Measurements from ENCODE around the gene CD58. TPM values are rescaled to one million over a fixed set of nuclear protein-coding genes. Genes with fewer than 3 reads are reported as not detected.
"Not testable (repeated sequence)": the region's sequence is repeated elsewhere in the genome, so short reads cannot be mapped to it uniquely, and the experiment has no call there.

CD58 gene
- total and polyA plus RNA-seq, 9 of the 15 experiments (the other 6 are each of a cell fraction or from before 2014, with no cell fraction given): 18.1 to 113 (median 37.4) TPM

DNA sequence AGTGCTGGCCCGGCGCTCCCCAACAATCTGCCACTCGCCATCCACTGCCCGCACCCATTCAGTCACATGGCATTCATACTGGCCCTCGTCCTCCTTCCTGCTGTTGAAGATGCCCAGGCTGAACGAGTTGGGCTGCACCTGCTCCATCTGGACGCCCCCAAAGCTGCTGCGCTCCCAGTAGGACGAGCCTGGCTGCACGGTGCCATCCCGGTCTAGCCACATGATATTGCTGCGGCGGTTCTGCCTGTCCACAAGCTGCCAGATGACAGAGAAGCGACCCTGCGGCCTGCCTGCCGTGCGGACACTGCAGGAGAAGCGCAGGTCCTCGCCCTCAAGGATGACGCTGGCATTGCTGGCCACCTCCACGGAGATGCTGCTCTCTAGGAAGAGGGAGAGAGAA, 32.8 kb upstream of the CD58 start:
- FAIRE-seq; BruUV-seq (replicated peaks); H3K36me3 ChIP-seq (ENCODE audit: control insufficient read depth, insufficient read depth, low read length); H2AFZ ChIP-seq (ENCODE audit: low read depth, low read length); H3K9me3 ChIP-seq (replicated peaks; ENCODE audit: control insufficient read depth, insufficient read depth, low read depth, low read length); H3K4me3 ChIP-seq; DNase-seq (ENCODE audit: extremely low read depth in 1 of 4, low spot score in 3 of 4); intact Hi-C loops (cut with micrococcal nuclease); in situ Hi-C loops (cut with MboI); H3K9me1 ChIP-seq (ENCODE audit: control insufficient read depth, insufficient read depth, low read length); H3K4me1 ChIP-seq (replicated peaks in 1 of 2; ENCODE audit: control insufficient read depth in 2 of 2, insufficient read depth in 2 of 2, low read length in 2 of 2); H3K79me2 ChIP-seq (ENCODE audit: control insufficient read depth, insufficient read depth, low read length); H3K27ac ChIP-seq (ENCODE audit: extremely low read depth, low read depth, low read length); H3K9ac ChIP-seq (ENCODE audit: insufficient read depth in 1 of 2, low read depth in 2 of 2, low read length in 2 of 2); H3K27me3 ChIP-seq (ENCODE audit: control insufficient read depth in 2 of 2, insufficient read depth in 2 of 2, low read length in 2 of 2); H4K20me1 ChIP-seq (replicated peaks; ENCODE audit: control insufficient read depth, insufficient read depth, low read length); CTCF ChIA-PET (ENCODE audit: low intra/inter-chr PET ratio); H3K4me2 ChIP-seq (ENCODE audit: insufficient read depth, low read length); ATAC-seq; POLR2A ChIA-PET: not testable (repeated sequence)
- WGBS (ENCODE audit: insufficient coverage, low coverage, missing lambda C conversion rate): 67% methylated on average over 15 of the region's 21 CpGs

DNA sequence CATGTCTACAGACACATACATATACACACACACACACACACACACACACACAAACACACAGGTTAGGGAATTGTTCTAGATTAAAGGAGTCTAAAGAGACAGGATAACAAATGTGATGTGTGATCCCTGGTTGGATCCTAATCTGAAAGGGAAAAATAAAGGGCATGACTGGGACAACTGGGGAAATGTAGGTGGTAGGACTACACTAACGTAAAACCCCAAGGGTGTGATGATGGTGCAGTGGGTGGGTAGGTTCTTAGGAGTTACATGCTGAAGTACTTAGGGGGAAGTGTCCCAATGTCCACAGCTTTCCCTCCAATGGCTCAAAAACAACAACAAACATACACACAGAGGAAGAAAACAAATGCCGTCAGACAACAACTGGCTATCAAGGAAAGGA, 28.5 kb upstream of the CD58 start:
- DNase-seq (ENCODE audit: extremely low read depth in 1 of 4, low spot score in 3 of 4); H4K20me1 ChIP-seq (replicated peaks; ENCODE audit: control insufficient read depth, insufficient read depth, low read length); FAIRE-seq; POLR2A ChIA-PET; H3K4me2 ChIP-seq (ENCODE audit: insufficient read depth, low read length); H3K9me1 ChIP-seq (ENCODE audit: control insufficient read depth, insufficient read depth, low read length); ATAC-seq; H3K27ac ChIP-seq (ENCODE audit: extremely low read depth, low read depth, low read length); H3K36me3 ChIP-seq (ENCODE audit: control insufficient read depth, insufficient read depth, low read length); H3K4me3 ChIP-seq; H3K4me1 ChIP-seq (replicated peaks in 1 of 2; ENCODE audit: control insufficient read depth in 2 of 2, insufficient read depth in 2 of 2, low read length in 2 of 2); H3K9ac ChIP-seq (ENCODE audit: insufficient read depth in 1 of 2, low read depth in 2 of 2, low read length in 2 of 2); H3K9me3 ChIP-seq (replicated peaks; ENCODE audit: control insufficient read depth, insufficient read depth, low read depth, low read length); H3K79me2 ChIP-seq (ENCODE audit: control insufficient read depth, insufficient read depth, low read length); BruUV-seq (replicated peaks); in situ Hi-C loops (cut with MboI); H2AFZ ChIP-seq (ENCODE audit: low read depth, low read length); H3K27me3 ChIP-seq (ENCODE audit: control insufficient read depth in 2 of 2, insufficient read depth in 2 of 2, low read length in 2 of 2); CTCF ChIA-PET (ENCODE audit: low intra/inter-chr PET ratio): not testable (repeated sequence)
- intact Hi-C loops (cut with micrococcal nuclease): loop anchor here (10.0 kb wide), 1 partner anchor 465 kb away; no protein-coding TSS in a partner anchor
- WGBS (ENCODE audit: insufficient coverage, low coverage, missing lambda C conversion rate): 76% methylated on average over 1 of the region's 2 CpGs

DNA sequence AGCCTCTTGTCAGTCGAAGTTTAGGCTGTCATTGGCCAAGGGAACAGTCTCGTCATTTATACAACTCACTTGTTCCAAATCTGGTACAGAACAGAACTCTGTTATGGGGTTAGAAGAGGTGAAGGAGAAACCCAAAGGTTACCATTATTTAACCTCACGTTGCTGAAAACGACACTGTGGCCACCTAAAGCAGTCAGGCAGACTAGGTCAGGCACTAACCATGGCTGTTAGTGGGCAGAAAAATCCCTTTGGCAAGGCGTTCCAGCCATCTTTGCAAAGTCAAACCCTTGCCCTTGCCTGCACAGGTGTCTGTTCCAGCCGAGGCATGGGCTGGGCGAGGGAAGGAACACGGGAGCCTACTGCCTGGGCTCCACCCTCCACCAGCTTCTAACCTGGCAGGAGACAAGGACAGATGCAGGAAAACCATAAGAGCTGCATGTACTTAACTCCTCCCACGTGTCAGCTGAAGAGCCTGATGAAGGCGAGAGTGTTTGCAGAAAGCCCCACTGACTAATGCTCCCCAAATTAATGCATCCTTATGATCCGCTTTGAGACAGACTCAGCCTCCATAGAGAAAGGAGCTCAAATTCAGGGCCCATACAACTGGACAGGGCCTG, 27.7 kb upstream of the CD58 start:
- BruUV-seq (replicated peaks); H3K4me2 ChIP-seq (ENCODE audit: insufficient read depth, low read length); H3K4me1 ChIP-seq (replicated peaks in 1 of 2; ENCODE audit: control insufficient read depth in 2 of 2, insufficient read depth in 2 of 2, low read length in 2 of 2); H3K36me3 ChIP-seq (ENCODE audit: control insufficient read depth, insufficient read depth, low read length); H3K9ac ChIP-seq (ENCODE audit: insufficient read depth in 1 of 2, low read depth in 2 of 2, low read length in 2 of 2); H4K20me1 ChIP-seq (replicated peaks; ENCODE audit: control insufficient read depth, insufficient read depth, low read length); H3K9me3 ChIP-seq (replicated peaks; ENCODE audit: control insufficient read depth, insufficient read depth, low read depth, low read length); H3K9me1 ChIP-seq (ENCODE audit: control insufficient read depth, insufficient read depth, low read length); POLR2A ChIA-PET; H3K4me3 ChIP-seq; in situ Hi-C loops (cut with MboI); CTCF ChIA-PET (ENCODE audit: low intra/inter-chr PET ratio); H3K27ac ChIP-seq (ENCODE audit: extremely low read depth, low read depth, low read length); H3K27me3 ChIP-seq (ENCODE audit: control insufficient read depth in 2 of 2, insufficient read depth in 2 of 2, low read length in 2 of 2); DNase-seq (ENCODE audit: extremely low read depth in 1 of 4, low spot score in 3 of 4); ATAC-seq; H3K79me2 ChIP-seq (ENCODE audit: control insufficient read depth, insufficient read depth, low read length); H2AFZ ChIP-seq (ENCODE audit: low read depth, low read length): not testable (repeated sequence)
- intact Hi-C loops (cut with micrococcal nuclease): loop anchor here (10.0 kb wide), 1 partner anchor 464 kb away; no protein-coding TSS in a partner anchor
- 37% methylated on average over 11 of the region's 11 CpGs for WGBS (ENCODE audit: insufficient coverage, low coverage, missing lambda C conversion rate)
- peak; percentile 29 for FAIRE-seq

DNA sequence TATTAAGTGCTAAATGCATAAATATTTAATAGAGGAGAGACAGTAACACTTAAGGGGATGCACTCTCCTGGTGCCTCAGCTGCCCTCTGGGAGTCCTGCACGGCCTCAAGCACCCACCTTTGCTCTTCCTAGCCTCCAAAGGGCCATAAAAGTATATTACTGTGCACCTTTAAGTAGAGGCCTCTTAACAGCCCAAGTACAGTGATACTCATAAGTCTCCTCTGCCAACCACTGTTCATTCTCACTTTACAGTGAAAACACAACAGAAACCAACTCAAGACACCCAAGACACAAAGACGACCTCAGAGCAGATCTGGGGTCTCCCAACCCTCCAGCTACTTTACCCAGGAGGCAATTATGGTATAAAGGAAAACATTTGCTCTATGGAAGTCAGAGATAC, 26.6 kb upstream of the CD58 start:
- H3K9me1 ChIP-seq (ENCODE audit: control insufficient read depth, insufficient read depth, low read length); H3K27me3 ChIP-seq (ENCODE audit: control insufficient read depth in 2 of 2, insufficient read depth in 2 of 2, low read length in 2 of 2); H3K4me3 ChIP-seq; BruUV-seq (replicated peaks); H3K4me1 ChIP-seq (replicated peaks in 1 of 2; ENCODE audit: control insufficient read depth in 2 of 2, insufficient read depth in 2 of 2, low read length in 2 of 2); H4K20me1 ChIP-seq (replicated peaks; ENCODE audit: control insufficient read depth, insufficient read depth, low read length); H3K27ac ChIP-seq (ENCODE audit: extremely low read depth, low read depth, low read length); in situ Hi-C loops (cut with MboI); H3K79me2 ChIP-seq (ENCODE audit: control insufficient read depth, insufficient read depth, low read length); H3K9me3 ChIP-seq (replicated peaks; ENCODE audit: control insufficient read depth, insufficient read depth, low read depth, low read length); DNase-seq (ENCODE audit: extremely low read depth in 1 of 4, low spot score in 3 of 4); FAIRE-seq; ATAC-seq; H3K4me2 ChIP-seq (ENCODE audit: insufficient read depth, low read length); H3K9ac ChIP-seq (ENCODE audit: insufficient read depth in 1 of 2, low read depth in 2 of 2, low read length in 2 of 2); H3K36me3 ChIP-seq (ENCODE audit: control insufficient read depth, insufficient read depth, low read length); H2AFZ ChIP-seq (ENCODE audit: low read depth, low read length); POLR2A ChIA-PET: not testable (repeated sequence)
- CTCF ChIA-PET (ENCODE audit: low intra/inter-chr PET ratio): interaction anchor here (1.9 kb wide), 1 partner anchor 24 kb away, joined by 6 read pairs; no protein-coding TSS in a partner anchor
- intact Hi-C loops (cut with micrococcal nuclease): loop anchor here (10.0 kb wide), 1 partner anchor 463 kb away; no protein-coding TSS in a partner anchor
- 5% methylated on average over 1 of the region's 2 CpGs for WGBS (ENCODE audit: insufficient coverage, low coverage, missing lambda C conversion rate)
